ENCODE measurements around the gene RHEB. TPM values are rescaled to one million over a fixed set of nuclear protein-coding genes. Genes with fewer than 3 reads are reported as not detected.

The RHEB gene
- total RNA-seq, 1 donor from 2014 or later: 94.2 TPM

GRCh38 chr7:151504715-151505326 is 14.9 kb downstream of the RHEB start:
- peaks cover 8% of the 10 kb centered on the region for H3K36me3 Mint-ChIP-seq (ENCODE audit: low read depth, unreplicated experiment)
- peaks cover under 1% of the 10 kb centered on the region for H3K27me3 Mint-ChIP-seq (ENCODE audit: unreplicated experiment)
- no peaks in the 10 kb centered on the region for H3K9me3 Mint-ChIP-seq (ENCODE audit: unreplicated experiment)
- H3K27ac Mint-ChIP-seq (ENCODE audit: unreplicated experiment): peak overlapping the region; percentile 13
- peaks cover 28% of the 10 kb centered on the region for H3K4me1 Mint-ChIP-seq (ENCODE audit: unreplicated experiment)
- TF ChIP-seq CTCF (IDR thresholded peaks at IDR 0.05; ENCODE audit: unreplicated experiment): no peak
- no peak overlapping the region for H3K4me3 Mint-ChIP-seq (ENCODE audit: unreplicated experiment)
- no peak for DNase-seq (ENCODE audit: low spot score)

- Mint-ChIP-seq H3K27me3 (ENCODE audit: unreplicated experiment) (peaks cover 2% of the 10 kb centered on the region), H3K9me3 (ENCODE audit: unreplicated experiment) (no peaks in the 10 kb centered on the region), H3K4me1 (ENCODE audit: unreplicated experiment) (peaks cover 28% of the 10 kb centered on the region), H3K4me3 (ENCODE audit: unreplicated experiment) (no peak overlapping the region), H3K36me3 (ENCODE audit: low read depth, unreplicated experiment) (peaks cover 4% of the 10 kb centered on the region), H3K27ac (ENCODE audit: unreplicated experiment) (no peak overlapping the region)
- DNase-seq (ENCODE audit: low spot score): no peak
- TF ChIP-seq CTCF (IDR thresholded peaks at IDR 0.05; ENCODE audit: unreplicated experiment): no peak
These were observed 15.6 kb downstream of the RHEB start for GRCh38 chr7:151503902-151504714.

- H3K9me3 Mint-ChIP-seq (ENCODE audit: unreplicated experiment): no peaks in the 10 kb centered on the region
- H3K4me1 Mint-ChIP-seq (ENCODE audit: unreplicated experiment): peaks cover 26% of the 10 kb centered on the region
- no peak overlapping the region for H3K27ac Mint-ChIP-seq (ENCODE audit: unreplicated experiment)
- no peak for DNase-seq (ENCODE audit: low spot score)
- no peak for TF ChIP-seq CTCF (IDR thresholded peaks at IDR 0.05; ENCODE audit: unreplicated experiment)
- peaks cover 2% of the 10 kb centered on the region for H3K27me3 Mint-ChIP-seq (ENCODE audit: unreplicated experiment)
- peak overlapping the region; percentile 56 for H3K4me3 Mint-ChIP-seq (ENCODE audit: unreplicated experiment)
- H3K36me3 Mint-ChIP-seq (ENCODE audit: low read depth, unreplicated experiment): peaks cover 4% of the 10 kb centered on the region
These were observed 18.0 kb downstream of the RHEB start for GRCh38 chr7:151501676-151502075.

- no peak for DNase-seq (ENCODE audit: low spot score)
- TF ChIP-seq CTCF (IDR thresholded peaks at IDR 0.05; ENCODE audit: unreplicated experiment): no peak
- Mint-ChIP-seq H3K4me3 (ENCODE audit: unreplicated experiment) (no peak overlapping the region), H3K9me3 (ENCODE audit: unreplicated experiment) (no peaks in the 10 kb centered on the region), H3K27ac (ENCODE audit: unreplicated experiment) (peak overlapping the region; percentile 43), H3K36me3 (ENCODE audit: low read depth, unreplicated experiment) (peaks cover 4% of the 10 kb centered on the region), H3K4me1 (ENCODE audit: unreplicated experiment) (peaks cover 42% of the 10 kb centered on the region), H3K27me3 (ENCODE audit: unreplicated experiment) (peaks cover 2% of the 10 kb centered on the region)
These were observed 21.2 kb downstream of the RHEB start for GRCh38 chr7:151498495-151498894.

- Mint-ChIP-seq H3K36me3 (ENCODE audit: low read depth, unreplicated experiment) (peaks cover 4% of the 10 kb centered on the region), H3K4me1 (ENCODE audit: unreplicated experiment) (peaks cover 46% of the 10 kb centered on the region), H3K27me3 (ENCODE audit: unreplicated experiment) (peaks cover 2% of the 10 kb centered on the region), H3K27ac (ENCODE audit: unreplicated experiment) (no peak overlapping the region), H3K4me3 (ENCODE audit: unreplicated experiment) (peak overlapping the region; percentile 18), H3K9me3 (ENCODE audit: unreplicated experiment) (no peaks in the 10 kb centered on the region)
- TF ChIP-seq CTCF (IDR thresholded peaks at IDR 0.05; ENCODE audit: unreplicated experiment): no peak
- DNase-seq (ENCODE audit: low spot score): no peak
These were observed 22.3 kb downstream of the RHEB start for GRCh38 chr7:151497306-151497871.

Data from endothelial cell (in vitro differentiated cells).